Gastroesophageal sphincter (tissue), 3 donors: ENCODE measurements around the gene TMEM258.

Experiments used
- CTCF ChIP-seq, 4 experiments: fragments of 200-600 bp in 2 of 4; fragments of 450-650 bp in 2 of 4; sonication (generic) in 1 of 4; IDR thresholded peaks; one replicate each; pipeline ENCODE4 v1.5.1; 2017 to 2019; ENCODE audit warnings: antibody characterized with exemption in 4 of 4, mild to moderate bottlenecking in 2 of 4, moderate library complexity in 2 of 4
- EP300 ChIP-seq: sonication (generic); formaldehyde crosslinking; IDR thresholded peaks from one replicate; pipeline ENCODE4 v1.6.1; 2017; ENCODE audit warnings: antibody characterized with exemption, mild to moderate bottlenecking
- POLR2A ChIP-seq, 2 donors: fragments of 450-650 bp; IDR thresholded peaks; one replicate each; pipeline ENCODE4 v1.6.1; 2017; ENCODE audit warnings: antibody characterized with exemption in 2 of 2, mild to moderate bottlenecking in 2 of 2, moderate library complexity in 1 of 2
- POLR2AphosphoS5 ChIP-seq: sonication (generic); formaldehyde crosslinking; IDR thresholded peaks from one replicate; pipeline ENCODE4 v1.6.1; 2017; ENCODE audit warnings: antibody characterized with exemption

GRCh38 chr11:61810671-61811175 is 18.3 kb upstream of the TMEM258 start:
- TF ChIP-seq EP300 (no peak), POLR2A (IDR thresholded peaks at IDR 0.05) (no peak), CTCF (IDR thresholded peaks at IDR 0.05) (no peak), POLR2AphosphoS5 (no peak)
